Measurements from ENCODE around the gene OVOL1.
A peak's percentile ranks its signal among the peaks of the same experiment; 100 is the strongest.

OVOL1 gene

DNA sequence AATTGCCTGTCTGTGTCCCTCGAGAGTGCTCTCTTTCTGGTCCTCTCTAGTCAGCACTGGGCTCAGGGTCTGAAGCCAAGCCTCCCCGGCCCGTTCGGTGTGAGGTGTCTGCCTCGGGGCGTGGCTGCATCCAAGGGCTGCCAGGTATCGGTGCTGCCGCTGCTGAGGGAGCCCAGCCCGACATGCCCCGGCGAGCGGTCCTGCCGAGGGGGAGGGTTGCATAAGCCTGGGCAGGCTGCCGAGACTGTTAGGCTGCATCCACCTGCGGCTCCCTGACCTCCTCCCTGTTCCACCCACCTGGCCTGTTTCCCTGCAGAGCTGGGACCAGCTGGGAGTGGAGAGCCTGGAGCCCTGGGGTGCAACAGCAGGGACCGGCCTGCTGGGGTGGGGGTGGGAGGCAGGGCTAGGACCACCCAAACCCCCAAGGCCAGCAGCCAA lies 6.3 kb downstream of the OVOL1 start:
- no peak for DNase-seq

- no peak for DNase-seq
Observed at GRCh38 chr11:65793625-65794400, 7.0 kb downstream of the OVOL1 start.

DNA sequence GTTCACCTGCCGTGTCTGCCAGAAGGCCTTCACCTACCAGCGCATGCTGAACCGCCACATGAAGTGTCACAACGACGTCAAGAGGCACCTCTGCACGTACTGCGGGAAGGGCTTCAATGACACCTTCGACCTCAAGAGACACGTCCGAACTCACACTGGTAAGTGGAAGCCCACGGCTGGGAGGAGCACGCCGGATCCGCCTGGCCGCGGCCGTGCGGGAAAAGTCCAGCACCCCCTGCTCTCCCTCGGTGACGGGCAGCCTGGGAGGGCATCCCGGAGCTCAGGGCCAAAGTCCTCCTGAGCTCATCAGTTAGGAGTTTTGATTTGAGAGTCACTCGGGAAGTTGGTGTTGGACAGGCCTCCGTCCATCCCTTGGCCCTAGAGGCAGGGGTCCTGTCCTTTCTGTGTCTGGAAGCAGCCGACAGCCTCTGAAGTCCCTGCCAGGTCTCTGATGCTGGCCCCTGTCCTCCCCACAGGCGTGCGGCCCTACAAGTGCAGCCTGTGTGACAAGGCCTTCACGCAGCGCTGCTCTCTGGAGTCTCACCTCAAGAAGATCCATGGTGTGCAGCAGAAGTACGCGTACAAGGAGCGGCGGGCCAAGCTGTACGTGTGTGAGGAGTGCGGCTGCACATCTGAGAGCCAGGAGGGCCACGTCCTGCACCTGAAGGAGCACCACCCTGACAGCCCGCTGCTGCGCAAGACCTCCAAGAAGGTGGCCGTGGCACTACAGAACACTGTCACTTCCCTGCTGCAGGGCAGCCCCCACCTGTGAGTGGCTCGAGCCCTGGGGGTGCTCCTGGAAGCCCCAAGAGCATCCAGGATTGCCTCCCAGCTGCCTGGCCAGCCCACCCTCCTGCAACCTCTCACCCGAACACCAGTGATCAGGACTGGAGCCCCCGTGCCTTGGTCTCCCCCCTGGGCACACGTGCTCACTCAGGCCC lies 8.0 kb downstream of the OVOL1 start:
- no peak for DNase-seq

DNA sequence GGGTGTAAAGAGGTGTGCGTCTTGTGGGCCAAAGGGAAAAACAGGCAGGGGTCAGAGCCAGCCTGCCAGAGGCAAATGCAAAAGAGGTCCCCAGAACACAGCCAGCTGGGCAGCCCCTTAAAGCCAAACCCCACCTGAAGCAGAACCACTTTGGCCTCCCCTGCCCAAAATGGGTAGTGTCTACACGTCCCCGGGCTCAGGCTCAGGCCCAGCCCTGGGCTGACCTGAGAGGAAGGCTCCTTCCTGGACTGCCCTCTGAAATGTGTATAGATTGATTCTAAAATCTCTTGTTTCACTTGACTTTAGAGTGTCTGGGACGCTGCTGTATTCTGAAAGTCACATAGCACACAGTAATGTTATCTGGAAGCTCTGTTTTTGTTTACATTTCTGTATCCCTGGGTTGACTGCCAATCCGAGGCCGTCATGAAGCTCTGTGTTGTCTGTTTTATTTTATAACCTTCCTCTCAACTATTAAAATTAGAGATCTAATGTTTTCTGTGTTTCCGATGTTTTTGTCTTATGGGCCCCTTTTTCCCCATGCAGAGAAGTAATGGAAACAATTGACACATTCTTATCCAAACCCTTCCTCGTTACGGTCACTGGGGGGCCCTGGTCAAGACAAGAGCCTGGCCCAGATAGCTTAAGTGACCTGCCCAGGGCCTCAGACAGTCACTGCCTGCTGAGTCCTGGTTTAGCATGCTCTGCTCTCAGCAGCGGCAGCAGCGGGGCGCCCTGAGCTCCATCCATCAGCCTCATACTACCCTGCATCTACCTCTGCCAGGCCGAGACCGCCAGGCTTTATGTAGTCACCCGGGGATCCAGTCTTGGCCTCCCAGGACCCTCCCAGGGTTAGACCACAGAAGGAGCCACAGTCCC lies 10.1 kb downstream of the OVOL1 start:
- no peak for DNase-seq

DNA sequence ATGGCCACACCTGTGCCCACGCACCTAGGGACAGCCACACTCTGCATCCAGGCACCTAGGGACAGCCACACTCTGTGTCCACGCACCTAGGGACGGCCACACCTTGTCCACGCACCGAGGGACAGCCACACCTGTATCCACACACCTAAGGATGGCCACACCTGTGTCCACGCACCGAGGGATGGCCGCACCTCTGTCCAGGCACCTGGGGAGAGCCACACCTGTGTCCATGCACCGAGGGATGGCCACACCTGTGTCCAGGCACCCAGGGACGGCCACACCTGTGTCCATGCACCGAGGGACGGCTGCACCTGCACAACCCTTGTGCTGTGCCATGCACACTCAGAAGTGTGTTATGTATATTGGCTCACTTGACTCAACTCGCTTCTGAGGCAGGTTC lies 10.8 kb downstream of the OVOL1 start:
- DNase-seq = no peak

DNA sequence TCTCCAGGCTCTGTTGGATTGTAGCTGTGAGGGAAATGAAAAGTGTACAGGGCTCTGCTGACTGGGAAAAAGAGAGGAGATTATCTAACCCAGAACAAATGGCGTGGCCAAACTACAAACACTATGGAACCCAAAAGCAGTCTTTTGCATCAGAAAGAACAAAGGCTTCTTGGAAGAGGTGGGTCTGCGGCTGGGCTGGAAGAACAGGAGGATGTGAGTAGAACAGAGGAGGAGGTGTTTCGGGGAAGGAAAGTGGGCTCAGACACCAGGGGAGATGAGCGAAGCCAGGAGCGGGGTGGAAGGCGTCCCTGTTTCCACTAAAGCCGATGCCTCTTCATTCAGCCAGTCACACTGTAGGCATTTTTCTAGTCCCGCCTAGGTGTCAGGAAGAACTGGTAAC lies 12.0 kb downstream of the OVOL1 start:
- DNase-seq = no peak

DNA sequence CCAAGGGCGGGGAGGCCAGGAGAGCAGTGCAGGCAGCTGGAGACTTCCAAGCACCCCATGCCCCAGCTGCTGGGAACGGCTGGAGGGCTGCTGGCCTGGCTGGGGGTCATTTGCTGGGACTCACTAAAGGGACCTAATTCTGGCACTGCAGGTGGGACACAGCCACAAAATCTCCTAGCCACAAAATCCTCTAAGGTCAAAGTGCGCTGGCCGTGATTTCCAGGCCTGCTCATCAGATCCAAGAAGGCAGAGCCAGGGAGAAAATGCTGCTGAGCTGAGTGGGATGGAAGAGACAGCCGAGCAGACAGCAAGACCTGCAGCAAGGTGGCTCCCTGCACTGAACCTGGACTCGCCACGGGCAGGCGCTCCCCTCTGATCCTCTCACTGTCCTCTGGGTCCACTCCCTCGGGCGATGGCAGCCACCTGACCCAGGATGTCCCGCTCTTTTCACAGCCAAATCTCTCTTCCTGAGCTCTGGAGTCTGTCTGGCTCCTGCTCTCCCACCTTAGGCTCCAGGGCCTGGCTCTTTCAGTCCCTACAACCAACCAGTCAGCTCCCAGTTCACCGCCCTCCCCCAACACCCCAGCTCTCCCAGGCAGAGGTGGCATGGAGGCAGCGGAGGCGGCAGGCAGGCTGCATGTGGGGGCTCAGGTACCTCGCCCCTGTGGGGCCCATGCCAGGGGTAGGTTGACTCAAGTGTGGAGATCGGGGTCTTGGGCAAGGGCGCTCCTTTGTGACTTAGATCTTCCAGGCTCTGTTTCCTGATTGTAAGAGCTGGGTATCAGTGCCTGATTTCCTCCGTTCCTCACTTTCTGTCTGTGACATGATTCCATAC lies 14.5 kb downstream of the OVOL1 start:
- DNase-seq = no peak

DNA sequence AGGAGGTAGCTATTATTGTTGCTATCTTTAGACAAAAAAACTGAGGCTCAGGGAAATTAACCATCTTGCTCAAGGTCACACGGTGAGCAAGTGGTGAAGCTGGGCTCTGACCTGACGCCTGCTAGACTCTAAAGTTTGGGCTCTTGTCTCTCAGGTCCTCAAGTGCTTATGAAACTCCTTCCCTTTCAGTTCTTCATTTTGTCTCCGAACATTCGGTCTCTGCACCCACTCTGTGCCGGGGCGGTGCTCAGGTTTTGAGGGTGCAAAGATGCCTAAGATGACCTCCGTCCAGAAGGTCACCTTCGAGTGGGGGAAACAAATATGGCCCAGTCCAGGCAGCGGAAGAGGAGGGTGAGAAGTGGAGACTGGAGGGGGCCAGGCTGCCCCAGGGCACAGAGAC lies 16.0 kb downstream of the OVOL1 start:
- DNase-seq = no peak

DNA sequence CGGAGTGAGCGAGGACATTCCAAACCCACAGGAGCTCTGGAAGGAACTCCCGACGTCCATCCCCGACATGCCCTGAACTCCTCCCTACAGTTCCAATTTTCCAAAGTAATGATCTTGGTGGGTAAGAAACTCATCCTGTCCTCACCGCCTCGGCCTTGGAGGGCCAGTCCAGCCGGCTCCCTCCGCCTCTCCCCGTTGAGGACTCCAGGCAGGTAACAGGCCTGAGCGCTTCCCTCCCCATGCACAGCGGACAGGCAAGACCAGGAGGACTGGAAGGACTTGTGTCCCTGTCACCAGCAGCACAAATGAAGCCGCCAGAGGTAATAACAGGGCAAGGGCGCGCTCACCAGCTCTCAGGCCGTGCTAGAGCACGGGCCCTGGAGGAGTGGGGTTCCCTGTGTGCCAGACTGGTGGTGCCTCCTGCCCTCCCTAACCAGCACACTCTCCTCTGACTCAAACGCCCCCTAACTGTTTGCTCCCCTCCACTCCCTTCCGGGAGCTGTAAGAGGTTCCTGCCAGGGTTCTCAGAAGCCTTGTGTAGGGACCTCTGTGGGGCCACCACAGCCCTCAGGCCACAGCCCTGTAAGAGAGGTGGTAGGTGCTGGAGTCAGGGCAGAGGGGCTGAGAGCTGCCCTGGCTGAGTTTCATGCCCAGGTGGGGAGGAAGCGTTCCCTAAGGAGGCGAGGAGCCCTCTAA lies 17.1 kb downstream of the OVOL1 start:
- DNase-seq = no peak

DNA sequence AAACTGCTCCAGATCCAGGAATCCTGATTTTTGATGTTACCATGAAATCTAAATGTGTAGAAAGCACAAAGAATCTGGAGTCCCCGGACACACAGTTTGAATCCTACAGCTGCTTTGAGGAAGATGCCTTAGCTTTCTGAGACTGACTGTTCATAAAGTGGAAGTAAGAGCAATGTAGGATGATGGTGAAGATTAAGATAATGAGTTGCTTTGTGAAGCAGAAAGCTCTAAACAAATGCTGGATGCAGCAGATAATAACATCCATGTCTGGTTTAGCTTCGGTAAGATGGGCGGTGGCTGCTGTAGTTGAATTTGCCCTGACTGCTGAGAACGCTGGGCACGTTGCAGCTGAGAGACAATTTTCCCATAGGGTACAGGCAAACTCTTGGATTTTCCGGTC lies 20.1 kb downstream of the OVOL1 start:
- no peak for DNase-seq

GRCh38 chr11:65808744-65809341 lies 22.0 kb downstream of the OVOL1 start:
- DNase-seq = no peak

DNA sequence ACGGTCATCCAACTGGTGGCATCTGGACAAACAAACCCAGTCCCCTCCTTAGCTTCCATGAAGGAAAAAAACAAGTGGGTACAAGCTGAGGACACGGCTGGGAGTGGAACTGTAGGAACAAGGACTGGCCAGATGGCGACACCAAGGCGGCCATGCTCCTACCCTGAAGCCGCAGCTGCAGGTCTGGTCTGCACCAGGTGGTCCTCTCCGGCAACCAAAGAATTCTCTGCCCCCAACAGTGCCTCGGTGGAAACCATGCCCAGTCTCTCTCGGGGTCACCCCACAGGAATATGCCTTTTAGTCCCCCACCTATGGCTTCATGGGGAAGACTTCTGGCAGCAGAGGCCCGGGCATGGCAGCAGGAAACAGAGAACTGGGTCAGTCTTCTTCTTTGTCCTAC lies 22.6 kb downstream of the OVOL1 start:
- DNase-seq = no peak

- DNase-seq = no peak
Observed at GRCh38 chr11:65810046-65810868, 23.4 kb downstream of the OVOL1 start.

DNA sequence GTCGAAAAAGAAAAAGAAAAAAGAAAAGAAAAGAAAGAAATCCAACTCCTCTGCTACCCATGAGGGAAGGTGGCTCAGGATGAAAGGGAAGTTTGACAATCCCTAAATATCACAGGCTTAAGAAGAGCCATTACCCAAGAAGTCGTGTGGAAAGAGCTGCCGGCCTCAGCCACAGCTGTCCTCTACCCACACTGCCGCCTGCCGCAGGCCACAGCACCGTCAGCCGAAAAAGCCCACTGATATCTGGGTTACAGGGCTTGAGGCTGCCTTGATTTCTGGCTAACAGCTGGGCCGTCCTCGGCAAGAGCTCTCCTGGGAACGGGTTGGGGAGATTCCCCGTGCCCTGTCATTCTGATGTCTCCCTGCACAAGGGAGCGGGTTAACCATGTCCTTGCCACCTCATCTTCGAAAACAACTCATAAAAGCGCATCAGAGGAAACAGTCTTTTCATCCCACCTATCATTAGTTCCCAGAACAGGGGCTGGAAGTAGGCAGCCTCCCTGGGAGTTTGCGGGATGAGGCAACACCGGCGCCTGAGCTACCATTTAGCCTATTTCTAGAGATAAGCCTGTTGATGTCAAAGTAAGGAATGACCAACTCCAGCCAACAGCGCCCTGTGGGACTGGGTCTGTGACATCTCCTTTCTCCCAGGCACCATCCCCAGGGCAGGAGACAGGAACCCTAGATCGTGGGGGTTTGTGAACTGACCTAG lies 25.1 kb downstream of the OVOL1 start:
- peak in 1 of 2 experiments; percentile 68 for DNase-seq

DNA sequence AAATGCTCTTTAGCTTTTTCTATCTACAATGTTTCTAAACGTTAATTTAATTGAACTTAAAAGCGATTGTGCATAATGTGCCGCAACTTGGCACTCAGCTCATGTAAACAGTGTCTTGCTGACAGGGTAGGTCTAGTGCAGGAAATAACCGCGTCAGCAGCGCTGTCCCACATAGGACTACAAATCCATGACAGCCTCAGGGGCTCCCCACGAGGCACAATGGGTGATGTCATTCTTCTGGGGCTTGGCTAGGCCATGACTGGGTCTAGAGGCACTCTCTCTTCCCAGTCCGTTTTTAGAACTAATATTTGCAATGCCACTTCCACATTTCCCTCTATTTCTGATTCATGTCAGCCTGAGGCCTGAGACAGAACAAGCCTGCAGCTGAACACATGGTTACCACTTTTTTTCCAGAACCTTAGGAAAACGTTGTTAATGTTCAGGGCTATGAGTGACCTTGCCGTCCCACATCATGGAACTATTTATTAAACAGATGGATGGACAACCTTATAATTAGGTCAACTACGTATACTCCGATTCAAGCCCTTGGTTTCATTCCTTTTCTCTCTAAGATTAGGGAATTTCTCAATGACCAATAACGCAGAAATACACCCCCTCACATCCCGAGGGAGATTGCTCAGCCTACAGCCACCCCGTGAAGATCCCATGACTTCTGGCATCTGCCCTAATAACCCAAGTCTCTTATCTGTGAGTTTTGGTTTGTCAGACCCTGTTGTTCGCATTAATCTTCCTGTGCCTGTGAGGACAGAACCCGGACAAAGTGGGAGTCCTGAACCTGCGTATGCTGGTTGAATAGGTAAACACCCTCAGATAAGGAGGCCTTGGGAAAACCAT lies 27.5 kb downstream of the OVOL1 start:
- no peak for DNase-seq

GRCh38 chr11:65814986-65815565 lies 28.2 kb downstream of the OVOL1 start:
- DNase-seq = no peak

DNA sequence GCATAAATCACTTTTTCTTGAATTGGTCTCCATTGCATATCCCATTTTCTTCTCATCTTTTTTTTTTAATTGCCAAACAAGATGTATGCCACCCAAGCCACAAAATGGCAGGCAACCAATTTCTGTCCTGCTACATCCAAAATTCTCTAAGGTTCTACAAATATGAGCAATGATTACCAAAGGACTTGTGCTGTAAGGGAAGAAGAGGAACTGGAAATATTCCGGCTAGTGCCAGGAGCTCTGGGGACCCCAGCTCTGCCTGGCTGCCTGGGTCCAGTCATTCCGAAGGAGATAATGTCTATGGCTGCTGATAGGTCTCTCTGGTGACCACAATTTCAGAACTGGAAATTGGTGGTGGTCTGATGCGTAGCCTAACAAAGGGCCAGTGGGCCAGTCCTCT lies 29.8 kb downstream of the OVOL1 start:
- no peak for DNase-seq

GRCh38 chr11:65817312-65817834 lies 30.5 kb downstream of the OVOL1 start:
- no peak for DNase-seq
